B cell (primary cell): ENCODE results near the gene ATP8A2. TPM values are rescaled to one million over a fixed set of nuclear protein-coding genes. Genes with fewer than 3 reads are reported as not detected.

Source experiments
- ATAC-seq: fragments of 200-7000 bp; cut with Tn5 transposase; one replicate; pipeline ENCODE4 v1.10.0; 2021; ENCODE audit warnings: low read depth, mild to moderate bottlenecking, moderate number of reproducible peaks, moderate library complexity
- CTCF ChIA-PET: fragments of 350-600 bp; sonication (Branson Sonifier 250); formaldehyde crosslinking; loops from one replicate; lab custom pipeline; 2021; ENCODE audit warnings: antibody characterized with exemption, inconsistent platforms; lab: Charles Lee
- POLR2A ChIA-PET: fragments of 350-600 bp; sonication (Branson Sonifier 250); formaldehyde crosslinking; loops from one replicate; lab custom pipeline; 2021; ENCODE audit warnings: antibody characterized with exemption; lab: Charles Lee
- DNase-seq: peaks from one replicate; pipeline ENCODE4 v3.0.0; 2013
- H2AFZ ChIP-seq: 2 replicates; pipeline ENCODE4 v1.6.1; 2012; ENCODE audit warnings: mild to moderate bottlenecking, low read depth, low read length; ENCODE audit not compliant: insufficient read depth, poor library complexity, severe bottlenecking
- H3K27ac ChIP-seq, 2 donors: 1 replicate in 1 of 2; 2 replicates in 1 of 2; pipeline ENCODE4 v1.5.1; 2012 to 2013; ENCODE audit warnings: low read length in 2 of 2, mild to moderate bottlenecking in 2 of 2, moderate library complexity in 1 of 2
- H3K27me3 ChIP-seq, 4 experiments: fragments of 200-600 bp in 1 of 4; sonication (generic) in 1 of 4; replicated peaks in 1 of 4; 1 replicate in 2 of 4; 2 replicates in 2 of 4; pipeline versions ENCODE4 v1.6.1 to v1.7.0; 2013 to 2016; ENCODE audit warnings: low read length in 3 of 4, mild to moderate bottlenecking in 2 of 4, mixed read lengths in 1 of 4, moderate library complexity in 1 of 4; ENCODE audit not compliant: insufficient read depth in 4 of 4, control insufficient read depth in 3 of 4; ENCODE audit errors: control extremely low read depth in 1 of 4
- H3K36me3 ChIP-seq, 2 experiments: replicated peaks in 1 of 2; 1 replicate in 1 of 2; 2 replicates in 1 of 2; pipeline versions ENCODE4 v1.6.1 to v1.7.1; 2013; ENCODE audit warnings: low read length in 1 of 2; ENCODE audit not compliant: insufficient read depth in 2 of 2, control insufficient read depth in 1 of 2; ENCODE audit errors: control extremely low read depth in 1 of 2, extremely low read depth in 1 of 2
- H3K4me1 ChIP-seq, 2 donors: fragments of 200-600 bp in 1 of 2; sonication (generic) in 1 of 2; 1 replicate in 1 of 2; 2 replicates in 1 of 2; pipeline versions ENCODE4 v1.5.1 to v1.6.1; 2013 to 2017; ENCODE audit warnings: low read length in 2 of 2; ENCODE audit not compliant: control insufficient read depth in 2 of 2, insufficient read depth in 2 of 2
- H3K4me2 ChIP-seq: replicated peaks from 2 replicates; pipeline ENCODE3; 2012; ENCODE audit warnings: mild to moderate bottlenecking, low read depth, low read length; ENCODE audit not compliant: poor library complexity, severe bottlenecking
- H3K4me3 ChIP-seq, 5 experiments: fragments of 200-600 bp in 1 of 5; sonication (generic) in 1 of 5; 1 replicate in 3 of 5; 2 replicates in 2 of 5; pipeline versions ENCODE4 v1.5.1 to v1.7.0; 2011 to 2016; ENCODE audit warnings: low read length in 4 of 5, mild to moderate bottlenecking in 4 of 5, low read depth in 2 of 5, control low read depth in 1 of 5, moderate library complexity in 1 of 5; ENCODE audit not compliant: insufficient read depth in 1 of 5; ENCODE audit errors: control extremely low read depth in 1 of 5, extremely low read depth in 1 of 5
- H3K79me2 ChIP-seq: fragments of 200-600 bp; sonication (generic); one replicate; pipeline ENCODE4 v1.6.0; 2016; ENCODE audit warnings: low read length; ENCODE audit not compliant: control insufficient read depth, insufficient read depth
- H3K9ac ChIP-seq: fragments of 200-600 bp; sonication (generic); 2 replicates; pipeline ENCODE4 v1.6.1; 2017; ENCODE audit warnings: mild to moderate bottlenecking, low read length, moderate library complexity
- H3K9me3 ChIP-seq, 3 donors: one replicate each; pipeline versions ENCODE4 v1.6.1 to v1.7.1; 2013; ENCODE audit warnings: low read length in 2 of 3; ENCODE audit not compliant: control insufficient read depth in 2 of 3, insufficient read depth in 1 of 3; ENCODE audit errors: control extremely low read depth in 1 of 3
- H4K20me1 ChIP-seq: 2 replicates; pipeline ENCODE4 v1.6.0; 2012; ENCODE audit warnings: mild to moderate bottlenecking, low read length; ENCODE audit not compliant: insufficient read depth, control insufficient read depth, poor library complexity, severe bottlenecking
- H3K27ac Mint-ChIP-seq: one replicate; pipeline ENCODE4 v1.8.0; 2021; ENCODE audit warnings: mixed read lengths
- H3K27me3 Mint-ChIP-seq: one replicate; pipeline ENCODE4 v1.8.0; 2021; ENCODE audit warnings: mixed read lengths
- H3K4me1 Mint-ChIP-seq: one replicate; pipeline ENCODE4 v1.8.0; 2021; ENCODE audit warnings: mixed read lengths
- H3K4me3 Mint-ChIP-seq: one replicate; pipeline ENCODE4 v1.8.0; 2021; ENCODE audit warnings: mixed read lengths
- H3K9me3 Mint-ChIP-seq: one replicate; pipeline ENCODE4 v1.8.0; 2022; ENCODE audit warnings: mixed read lengths; ENCODE audit not compliant: insufficient read depth
- CTCF ChIP-seq: fragments of 200-600 bp; IDR thresholded peaks from one replicate; pipeline ENCODE4 v1.8.0; 2022; ENCODE audit warnings: antibody characterized with exemption, mild to moderate bottlenecking
- EZH2 ChIP-seq: IDR thresholded peaks from 2 replicates; pipeline ENCODE4 v1.6.1; 2012; ENCODE audit warnings: borderline replicate concordance, low read depth, mild to moderate bottlenecking, moderate library complexity, low read length; ENCODE audit not compliant: insufficient read depth, poor library complexity, severe bottlenecking
- WGBS: methylation state at CpG from one replicate; pipeline ENCODE4 v1.1.5; 2013; ENCODE audit warnings: missing lambda C conversion rate; ENCODE audit not compliant: insufficient coverage; 5-methylcytosine and 5-hydroxymethylcytosine counted together
- intact Hi-C: fragments of 100-400 bp; cut with micrococcal nuclease; formaldehyde crosslinking; loops from one replicate; pipeline ENCODE4 v1.10.0; 2022
- polyA plus RNA-seq: library from polyadenylated mRNA; depleted of rRNA; stranded (reverse); fragments of >200 nt; gene quantifications from 2 replicates; pipeline ENCODE4 v1.2.3, GENCODE V29; 2012
- total RNA-seq, 2 donors: library from RNA; stranded (reverse); fragments of 120-200 nt in 1 of 2; gene quantifications; 1 replicate in 1 of 2; 2 replicates in 1 of 2; pipeline versions ENCODE4 v1.2.3 to v1.2.4, GENCODE V29; 2013 to 2022

The ATP8A2 gene
- total and polyA plus RNA-seq, 2 donors (not counting 1 experiment from before 2014, with no cell fraction given) = not detected

- Mint-ChIP-seq H3K4me3 (no peak overlapping the region), H3K4me1 (no peaks in the 10 kb centered on the region), H3K9me3 (no peaks in the 10 kb centered on the region), H3K27ac (no peak overlapping the region), H3K27me3 (no peaks in the 10 kb centered on the region)
- H4K20me1 ChIP-seq = no peaks in the 10 kb centered on the region
- intact Hi-C loops = no loop called here
- no peak overlapping the region for H3K27ac ChIP-seq
- H3K4me3 ChIP-seq = no peak overlapping the region
- H3K4me1 ChIP-seq = no peaks in the 10 kb centered on the region
- POLR2A ChIA-PET = no interaction called here
- no peaks in the 10 kb centered on the region for H3K9me3 ChIP-seq
- no peak overlapping the region for H3K4me2 ChIP-seq
- H2AFZ ChIP-seq = no peak overlapping the region
- CTCF ChIA-PET = no interaction called here
- ATAC-seq = no peak
- H3K27me3 ChIP-seq = no peaks in the 10 kb centered on the region
- WGBS = 88% methylated on average over 6 of the region's 7 CpGs
- DNase-seq = no peak
- H3K9ac ChIP-seq = no peak overlapping the region
- TF ChIP-seq CTCF (no peak), EZH2 (no peak)
- H3K36me3 ChIP-seq = no peaks in the 10 kb centered on the region
- no peaks in the 10 kb centered on the region for H3K79me2 ChIP-seq
Measured at GRCh38 chr13:25961294-25961693, 589.5 kb downstream of the ATP8A2 start.

GRCh38 chr13:25963674-25964073 is 591.9 kb downstream of the ATP8A2 start:
- Mint-ChIP-seq H3K4me1 (no peaks in the 10 kb centered on the region), H3K27me3 (no peaks in the 10 kb centered on the region), H3K27ac (no peak overlapping the region), H3K9me3 (no peaks in the 10 kb centered on the region), H3K4me3 (no peak overlapping the region)
- Histone ChIP-seq H3K9ac (no peak overlapping the region), H3K27me3 (no peaks in the 10 kb centered on the region), H3K79me2 (no peaks in the 10 kb centered on the region), H3K4me1 (no peaks in the 10 kb centered on the region), H3K36me3 (no peaks in the 10 kb centered on the region), H3K4me2 (no peak overlapping the region), H2AFZ (no peak overlapping the region), H3K27ac (no peak overlapping the region), H3K9me3 (no peaks in the 10 kb centered on the region), H3K4me3 (no peak overlapping the region), H4K20me1 (no peaks in the 10 kb centered on the region)
- ChIA-PET POLR2A (no interaction called here), CTCF (no interaction called here)
- WGBS = 88% methylated on average over 3 of the region's 4 CpGs
- TF ChIP-seq EZH2 (no peak), CTCF (no peak)
- intact Hi-C loops = no loop called here
- ATAC-seq (no peak), DNase-seq (no peak)
